HG03139 (cell line): ENCODE data around the gene HUNK.
"Not testable (repeated sequence)": the region's sequence is repeated elsewhere in the genome, so short reads cannot be mapped to it uniquely, and the experiment has no call there.

Experiments used
- ATAC-seq: cut with Tn5 transposase; IDR thresholded peaks from one replicate; pipeline ENCODE4 v1.9.1; 2021; ENCODE audit not compliant: unreplicated experiment

Gene HUNK

GRCh38 chr21:31918250-31918775 is 45.5 kb downstream of the HUNK start:
- ATAC-seq: no peak

GRCh38 chr21:31920275-31920674 is 47.5 kb downstream of the HUNK start:
- no peak for ATAC-seq

GRCh38 chr21:31921079-31921478 is 48.3 kb downstream of the HUNK start:
- ATAC-seq: no peak

GRCh38 chr21:31922881-31923280 is 50.1 kb downstream of the HUNK start:
- ATAC-seq: no peak

DNA sequence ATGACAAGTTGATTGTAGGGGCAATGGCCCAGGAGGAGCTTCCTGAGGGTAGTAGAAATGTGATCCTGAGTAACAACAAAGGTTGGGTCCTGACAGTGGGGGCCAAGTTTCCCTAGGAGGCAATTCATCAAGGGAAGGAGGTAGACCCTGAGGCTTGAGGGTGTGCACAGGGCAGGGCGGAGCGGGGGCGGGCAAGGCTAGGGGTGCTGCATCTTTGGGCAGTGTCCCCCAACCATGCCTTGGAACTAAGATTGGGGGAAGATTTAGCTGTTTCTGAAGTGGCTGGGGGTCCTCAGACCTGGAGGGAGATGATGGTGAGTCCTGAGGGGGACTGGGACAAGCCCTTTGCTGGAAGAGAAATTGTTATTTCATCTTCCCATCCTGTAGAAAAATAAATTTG is 50.9 kb downstream of the HUNK start:
- ATAC-seq: no peak

- ATAC-seq: no peak
Measured at GRCh38 chr21:31924548-31924947, 51.7 kb downstream of the HUNK start.

- ATAC-seq: no peak
Measured at GRCh38 chr21:31926498-31926897, 53.7 kb downstream of the HUNK start.

- ATAC-seq: no peak
Measured at GRCh38 chr21:31927689-31928353, 55.0 kb downstream of the HUNK start.

- ATAC-seq: no peak
Measured at GRCh38 chr21:31928656-31929055, 55.8 kb downstream of the HUNK start.

DNA sequence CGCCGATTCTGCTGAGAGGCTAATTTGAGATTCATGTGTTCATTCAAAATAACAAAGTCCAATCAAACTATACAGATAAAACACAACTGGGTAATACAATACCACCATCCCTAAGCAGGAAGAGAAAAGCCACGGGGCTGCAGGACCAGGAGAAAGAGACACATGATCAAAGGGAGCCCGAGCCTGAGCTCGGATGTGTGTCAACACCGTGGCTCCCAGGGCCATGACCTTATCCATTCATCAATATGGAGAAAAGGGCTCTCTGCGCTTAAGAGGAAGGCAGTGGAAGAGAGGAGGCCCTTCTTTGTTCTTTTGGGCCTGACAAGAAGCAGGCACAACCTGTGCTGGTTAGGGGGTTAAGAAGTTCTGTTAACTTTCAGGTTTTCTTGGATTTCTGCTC is 56.7 kb downstream of the HUNK start:
- ATAC-seq: no peak

- ATAC-seq: no peak
Measured at GRCh38 chr21:31930001-31930400, 57.2 kb downstream of the HUNK start.

DNA sequence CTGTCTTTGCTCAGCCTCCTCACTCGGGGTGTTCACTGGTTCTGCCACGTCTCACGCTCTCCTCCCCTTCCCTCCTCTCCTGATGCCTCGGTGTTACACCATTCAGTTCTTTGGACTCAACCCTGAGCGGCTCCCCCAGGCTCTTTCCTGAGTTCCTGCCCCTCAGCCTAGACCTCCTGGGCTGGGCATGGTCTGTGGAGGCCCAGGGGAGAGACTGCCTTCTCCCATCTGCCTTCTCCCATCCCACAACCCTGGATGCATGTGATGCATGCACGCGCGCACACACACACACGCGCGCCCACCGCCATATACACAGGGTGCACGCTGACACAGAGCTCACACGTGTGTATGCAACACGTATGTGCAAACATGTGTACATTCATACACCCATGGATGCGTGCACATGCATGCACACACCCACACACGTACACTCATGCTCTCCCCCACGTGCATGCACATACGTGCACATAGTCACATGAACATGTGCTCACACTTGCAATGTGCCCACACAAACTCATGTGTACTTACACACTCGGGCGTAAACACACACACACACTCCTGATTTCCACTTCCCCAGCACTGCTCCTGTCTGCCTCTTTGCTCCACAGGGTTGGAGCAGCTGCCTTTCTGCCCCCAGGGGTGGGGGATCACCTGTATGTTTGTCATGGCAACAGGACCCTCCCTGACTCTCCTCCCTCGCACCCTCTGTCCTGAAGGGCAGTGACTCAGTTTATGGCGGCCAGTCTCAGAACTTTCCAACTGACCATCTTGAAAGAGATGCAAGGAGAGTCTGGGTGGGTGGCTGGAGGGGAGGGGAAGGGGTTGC is 59.0 kb downstream of the HUNK start:
- no peak for ATAC-seq

DNA sequence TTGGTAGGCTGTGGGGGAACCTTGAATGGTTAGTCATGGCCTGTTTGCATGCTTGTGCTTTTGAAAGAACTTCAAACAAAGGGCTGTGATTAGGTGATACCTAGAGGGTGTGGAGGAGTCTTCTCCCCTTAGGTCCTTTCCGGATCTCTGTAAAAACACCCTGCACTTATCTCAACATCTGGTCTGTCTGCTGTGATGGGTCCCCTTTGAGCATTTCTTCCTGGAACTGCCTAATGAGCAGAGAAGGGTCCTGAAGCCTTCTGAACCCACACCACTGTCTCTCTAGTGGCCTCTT is 59.6 kb downstream of the HUNK start:
- no peak for ATAC-seq

- ATAC-seq: no peak
Measured at GRCh38 chr21:31937303-31937702, 64.5 kb downstream of the HUNK start.

DNA sequence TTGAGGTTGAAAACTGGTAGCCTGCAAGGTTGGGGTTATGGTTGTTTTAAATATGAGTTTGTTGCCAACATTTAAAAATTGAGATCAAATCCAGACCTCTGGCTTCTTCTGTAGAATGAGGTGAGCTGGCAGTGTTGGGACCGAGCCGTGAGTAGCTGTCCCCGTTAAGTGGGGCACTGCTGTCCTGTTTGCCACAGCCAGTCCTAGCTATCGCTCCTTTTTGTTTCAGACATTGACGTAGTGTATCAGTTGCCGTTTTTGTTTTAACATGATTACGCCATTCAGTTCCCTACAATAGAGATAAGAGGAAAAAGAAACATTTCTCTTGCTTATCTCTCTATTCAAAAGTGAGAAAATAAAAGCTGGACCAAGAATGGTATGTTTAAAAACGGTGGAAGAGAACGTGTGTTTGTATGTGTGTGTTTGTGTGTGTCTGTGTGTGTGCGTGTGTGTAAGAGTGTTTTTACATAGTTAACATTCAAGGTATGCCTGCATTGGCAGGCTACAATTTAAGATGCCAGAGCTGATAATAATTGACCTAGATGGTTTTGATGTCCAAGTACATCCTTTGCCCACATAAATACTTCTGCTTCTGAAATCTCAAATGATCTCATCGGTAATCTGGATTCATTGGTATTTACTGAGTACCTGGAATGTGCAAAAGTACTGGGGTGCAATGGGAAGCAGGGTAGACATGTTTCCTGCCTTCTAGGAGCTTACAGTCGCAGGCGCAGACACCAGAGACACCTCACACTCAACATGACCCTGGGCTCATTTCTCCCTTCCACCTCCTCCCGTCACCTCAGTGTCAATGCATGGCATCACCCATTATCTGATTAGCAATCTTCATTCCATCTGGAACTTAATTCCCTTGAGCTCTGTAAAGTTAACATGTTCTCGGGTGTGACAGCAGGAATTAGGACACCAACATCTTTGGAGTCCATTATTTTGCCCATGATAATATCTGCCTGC is 65.8 kb downstream of the HUNK start:
- ATAC-seq: no peak

- ATAC-seq: no peak
Measured at GRCh38 chr21:31941694-31942093, 68.9 kb downstream of the HUNK start.

DNA sequence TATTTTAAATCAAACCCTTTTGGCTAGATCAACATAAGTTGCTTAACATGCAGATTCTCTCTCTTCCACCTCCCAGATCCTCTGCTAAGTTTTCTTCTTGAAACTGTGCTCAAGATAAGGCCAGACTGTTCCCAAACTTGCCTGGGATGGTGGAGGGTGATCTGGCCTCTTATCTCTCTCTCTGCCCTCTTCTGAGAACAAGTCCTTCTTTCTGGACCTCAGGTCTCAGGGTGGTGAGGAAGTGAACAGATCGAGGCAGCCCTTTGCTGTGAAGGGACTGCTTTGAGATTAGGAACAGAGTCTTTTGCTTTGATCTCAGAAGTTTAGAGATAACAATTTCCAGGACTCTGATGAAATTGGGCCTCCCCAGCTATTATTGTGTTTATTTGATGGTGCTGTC is 70.7 kb downstream of the HUNK start:
- ATAC-seq: no peak

- ATAC-seq: no peak
Measured at GRCh38 chr21:31945141-31945540, 72.3 kb downstream of the HUNK start.

DNA sequence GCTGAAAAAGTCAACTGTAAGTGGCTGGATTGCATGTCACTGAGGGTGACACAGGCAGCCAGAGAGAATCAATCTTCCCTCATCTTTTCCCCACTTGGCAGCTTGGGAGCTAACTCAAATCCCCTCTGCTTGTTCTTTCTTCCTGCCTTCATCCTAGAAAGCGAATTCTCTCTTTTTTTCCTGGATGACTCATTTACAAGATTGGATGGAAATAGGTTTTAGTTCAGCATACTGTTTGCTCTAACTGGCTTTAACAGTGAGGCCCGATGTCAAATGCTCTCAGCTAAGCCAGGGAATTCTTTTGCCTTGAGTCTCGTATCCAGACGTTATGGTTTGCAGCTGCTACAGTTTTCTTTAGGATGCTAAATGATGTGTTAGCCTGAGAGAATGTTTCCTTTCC is 72.7 kb downstream of the HUNK start:
- no peak for ATAC-seq

GRCh38 chr21:31946231-31946630 is 73.4 kb downstream of the HUNK start:
- no peak for ATAC-seq

GRCh38 chr21:31946876-31947550 is 74.2 kb downstream of the HUNK start:
- not testable (repeated sequence) for ATAC-seq
